Measurements from ENCODE around the gene BLTP2.
A peak's percentile ranks its signal among the peaks of the same experiment; 100 is the strongest.
"Not testable (repeated sequence)": the region's sequence is repeated elsewhere in the genome, so short reads cannot be mapped to it uniquely, and the experiment has no call there.

Gene BLTP2

DNA sequence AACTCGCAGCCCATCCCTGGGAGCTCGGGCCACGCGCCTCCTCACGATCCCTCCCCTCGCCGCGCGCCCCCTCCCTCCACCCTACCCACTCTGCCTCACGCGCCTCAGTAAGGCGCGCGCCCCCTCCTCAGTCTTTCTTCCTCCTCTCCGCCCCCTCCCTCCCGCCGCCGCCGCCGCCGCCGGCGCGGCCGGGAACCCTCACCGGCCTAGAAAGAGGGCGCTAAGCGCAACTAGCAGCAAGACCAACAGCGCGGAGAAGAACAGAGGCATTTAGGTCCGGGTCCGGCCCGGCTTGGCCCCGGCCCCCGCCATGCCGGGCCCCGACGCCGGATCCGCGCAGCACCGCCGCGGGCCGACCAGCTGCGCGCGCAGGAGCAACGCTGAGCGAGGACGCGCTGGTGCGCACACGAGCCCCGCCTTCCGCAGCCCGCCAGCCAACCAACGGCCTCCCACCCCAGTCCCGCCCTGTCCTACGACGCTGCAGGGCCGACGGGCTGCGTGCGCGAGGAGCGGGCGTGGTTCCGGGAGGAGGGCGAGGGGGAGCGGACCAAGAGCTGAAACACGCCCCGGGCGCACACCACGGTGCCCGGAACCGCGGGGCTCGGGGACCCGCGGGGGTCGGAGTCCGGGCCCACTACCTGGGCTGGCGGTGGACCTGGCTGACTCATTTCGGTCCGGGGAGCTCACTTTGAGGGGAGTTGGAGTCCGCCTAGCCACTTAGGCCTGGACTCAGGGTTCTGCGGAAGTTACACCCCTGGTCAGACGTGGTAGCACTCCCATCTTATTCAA lies at the start of gene BLTP2:
TSS of gene BLTP2 (minus strand) at position 372 of the 789 bp plus-strand sequence. CDS start at position 270, 102 bp downstream.
- DNase-seq = peak; percentile 90

GRCh38 chr17:28693869-28694268 lies 48.9 kb upstream of the BLTP2 start:
- DNase-seq = no peak

DNA sequence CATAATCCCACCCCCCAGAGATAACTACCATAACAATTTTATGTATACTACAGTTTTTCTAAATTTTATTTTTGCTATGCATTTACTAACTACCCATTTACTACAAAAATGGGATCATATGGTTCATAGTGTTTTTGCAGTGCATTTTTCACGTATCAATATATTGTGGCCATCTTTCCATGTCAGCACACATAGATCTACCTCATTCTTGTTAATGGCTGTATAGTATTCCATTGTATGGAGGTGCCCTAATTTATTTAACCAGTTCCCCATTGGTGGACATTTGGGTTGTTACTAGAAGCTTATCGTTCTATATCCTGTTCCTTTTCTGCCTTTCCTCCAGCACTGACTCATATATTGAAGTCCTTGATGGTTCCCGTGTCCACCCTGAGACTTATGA lies 44.1 kb upstream of the BLTP2 start:
- DNase-seq = no peak

DNA sequence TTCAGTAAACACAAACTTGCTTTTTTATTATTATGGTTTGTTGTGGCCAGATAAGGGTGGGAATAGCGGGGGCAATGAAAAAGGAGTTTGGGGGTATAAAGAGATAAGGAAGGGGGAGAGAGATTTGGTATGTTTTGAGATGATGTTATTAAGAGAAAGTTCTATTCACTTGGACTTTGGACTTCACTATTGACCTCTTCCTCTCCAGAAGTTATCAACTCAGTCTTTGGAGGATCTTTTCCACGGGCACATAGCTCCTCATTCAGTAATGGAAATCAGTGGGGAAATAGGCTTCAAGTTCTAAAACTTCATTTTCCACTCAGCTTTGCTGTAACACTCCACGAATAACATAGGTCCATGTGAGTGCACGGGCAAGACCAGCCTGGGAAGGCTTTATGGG lies 43.5 kb upstream of the BLTP2 start:
- no peak for DNase-seq

DNA sequence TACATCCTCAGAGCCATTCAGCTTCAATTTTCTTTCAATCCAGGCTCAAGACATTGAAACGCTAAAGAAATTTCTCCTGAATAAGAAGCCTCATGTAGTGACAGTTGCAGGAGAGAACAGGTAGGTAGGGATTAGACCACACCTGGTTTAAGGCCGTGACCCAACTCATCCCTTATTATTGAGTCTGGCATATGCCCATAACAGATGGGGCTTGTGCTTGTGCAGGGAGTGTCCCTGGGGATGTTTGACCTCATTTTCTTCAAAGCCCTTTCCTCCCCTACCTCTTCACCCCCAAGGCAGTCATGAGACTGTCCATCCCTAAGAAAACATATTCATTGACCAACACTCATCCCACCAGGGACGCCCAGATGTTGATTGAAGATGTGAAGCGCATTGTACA lies 41.3 kb upstream of the BLTP2 start:
- no peak for DNase-seq

- DNase-seq = no peak
These were observed 40.4 kb upstream of the BLTP2 start for GRCh38 chr17:28685366-28685765.

- DNase-seq = no peak
These were observed 40.0 kb upstream of the BLTP2 start for GRCh38 chr17:28684963-28685362.

DNA sequence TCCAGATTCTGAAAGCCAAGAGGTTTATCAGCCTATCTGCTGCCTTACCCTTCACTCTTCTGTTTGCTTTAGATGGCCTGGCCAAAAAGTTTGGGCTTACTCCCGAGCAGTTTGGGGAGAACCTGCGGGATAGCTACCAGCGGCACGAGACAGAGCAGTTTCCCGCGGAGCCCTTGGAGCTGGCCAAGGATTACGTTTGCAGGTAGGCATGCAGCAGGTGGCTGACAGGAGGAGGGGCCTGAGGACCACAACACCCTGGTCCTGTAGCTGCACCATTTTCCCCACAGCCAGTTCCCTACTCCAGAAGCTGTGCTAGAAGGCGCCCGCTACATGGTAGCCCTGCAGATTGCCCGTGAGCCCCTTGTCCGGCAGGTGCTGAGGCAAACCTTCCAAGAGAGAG lies 37.7 kb upstream of the BLTP2 start:
- DNase-seq = no peak

- DNase-seq = no peak
These were observed 31.0 kb upstream of the BLTP2 start for GRCh38 chr17:28675980-28676379.

DNA sequence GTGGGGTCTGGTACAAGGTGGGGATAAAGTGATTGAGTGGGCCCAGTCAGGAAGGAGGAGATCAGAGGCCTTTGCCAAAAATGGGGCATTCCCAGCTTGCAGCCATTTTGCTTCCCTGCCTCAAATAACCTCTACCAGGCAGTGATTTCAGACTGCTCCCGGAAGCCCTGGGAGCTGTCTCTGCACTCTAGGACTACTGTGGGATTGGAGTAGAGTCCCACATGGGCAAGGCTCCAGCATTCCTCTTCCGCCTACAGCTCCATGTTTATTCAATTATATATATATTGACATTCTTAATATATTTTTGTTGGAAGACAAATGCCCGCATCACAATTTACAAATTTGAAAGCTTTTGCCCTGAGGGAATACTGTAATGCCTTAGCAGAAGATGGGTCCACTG lies 30.5 kb upstream of the BLTP2 start:
- no peak for DNase-seq

DNA sequence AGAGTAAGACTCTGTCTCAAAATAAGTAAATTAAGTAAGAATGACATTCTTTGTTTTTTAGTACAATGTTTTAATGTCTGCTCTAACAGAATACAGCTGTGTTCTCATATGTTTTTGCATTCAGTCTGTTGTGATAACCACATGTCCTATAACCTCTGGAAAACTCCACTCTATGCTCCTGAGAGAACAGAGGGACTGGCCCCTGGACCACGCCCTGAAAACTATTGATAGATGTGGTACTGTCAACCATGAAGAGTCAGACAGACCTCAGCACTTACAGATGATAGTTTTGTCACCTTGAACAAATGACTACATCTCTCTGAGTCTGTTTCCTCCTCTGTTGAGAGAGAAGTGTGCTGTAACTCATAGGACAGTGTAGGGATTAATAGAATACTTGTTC lies 25.0 kb upstream of the BLTP2 start:
- no peak for DNase-seq

DNA sequence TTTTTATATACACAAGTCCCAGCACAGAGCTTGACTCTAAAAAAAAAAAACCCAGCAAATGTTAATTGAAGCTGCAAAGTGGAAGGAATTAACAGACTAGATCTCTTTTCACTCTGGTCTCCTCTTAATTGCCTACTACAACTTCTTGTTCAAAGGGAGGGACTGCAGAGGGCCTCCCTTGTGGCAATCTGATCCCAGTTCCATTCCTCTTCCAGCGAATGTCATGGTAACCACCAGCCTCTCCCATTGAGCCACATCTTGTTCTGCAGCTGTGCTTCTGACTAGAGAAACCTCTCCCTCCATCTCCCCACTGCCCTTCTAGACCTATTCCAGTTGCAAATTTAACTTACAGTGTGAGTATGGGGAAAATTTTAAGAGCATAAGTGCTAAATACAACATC lies 22.9 kb upstream of the BLTP2 start:
- DNase-seq = no peak

DNA sequence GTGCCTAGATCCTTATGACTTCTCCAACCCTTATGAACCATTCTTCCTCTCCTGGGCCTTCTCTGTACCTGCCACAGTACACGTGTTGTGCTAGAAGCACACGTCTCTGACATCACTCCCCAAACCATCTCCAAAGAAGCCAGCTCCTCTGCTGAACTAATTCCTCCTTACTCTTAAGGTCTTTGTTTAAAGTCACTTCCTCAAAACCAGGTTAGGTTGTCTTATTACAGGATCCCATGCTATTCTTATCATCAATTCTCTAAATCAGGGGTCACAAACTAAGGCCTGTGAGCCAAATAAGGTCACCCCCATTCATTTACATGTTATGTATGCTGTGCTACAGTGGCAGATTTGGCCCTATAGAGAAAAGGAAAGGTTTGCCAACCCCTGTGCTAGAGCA lies 21.0 kb upstream of the BLTP2 start:
- DNase-seq = no peak

GRCh38 chr17:28663723-28664122 lies 18.8 kb upstream of the BLTP2 start:
- DNase-seq = no peak

DNA sequence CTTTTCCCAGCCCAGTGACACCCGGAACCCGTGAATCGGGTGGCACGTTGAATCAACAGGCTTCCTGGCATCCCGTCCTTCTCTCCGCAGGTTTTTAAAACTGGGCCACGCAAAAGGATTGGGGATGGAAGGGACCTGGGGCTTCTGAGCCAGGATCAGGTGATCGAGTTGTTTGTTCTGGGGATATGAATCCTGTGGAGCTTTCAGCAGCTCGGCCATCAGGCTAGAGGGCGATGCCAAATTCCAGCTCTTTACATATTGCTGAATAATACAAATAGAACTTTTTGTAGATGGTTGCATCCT lies 17.5 kb upstream of the BLTP2 start:
- no peak for DNase-seq

DNA sequence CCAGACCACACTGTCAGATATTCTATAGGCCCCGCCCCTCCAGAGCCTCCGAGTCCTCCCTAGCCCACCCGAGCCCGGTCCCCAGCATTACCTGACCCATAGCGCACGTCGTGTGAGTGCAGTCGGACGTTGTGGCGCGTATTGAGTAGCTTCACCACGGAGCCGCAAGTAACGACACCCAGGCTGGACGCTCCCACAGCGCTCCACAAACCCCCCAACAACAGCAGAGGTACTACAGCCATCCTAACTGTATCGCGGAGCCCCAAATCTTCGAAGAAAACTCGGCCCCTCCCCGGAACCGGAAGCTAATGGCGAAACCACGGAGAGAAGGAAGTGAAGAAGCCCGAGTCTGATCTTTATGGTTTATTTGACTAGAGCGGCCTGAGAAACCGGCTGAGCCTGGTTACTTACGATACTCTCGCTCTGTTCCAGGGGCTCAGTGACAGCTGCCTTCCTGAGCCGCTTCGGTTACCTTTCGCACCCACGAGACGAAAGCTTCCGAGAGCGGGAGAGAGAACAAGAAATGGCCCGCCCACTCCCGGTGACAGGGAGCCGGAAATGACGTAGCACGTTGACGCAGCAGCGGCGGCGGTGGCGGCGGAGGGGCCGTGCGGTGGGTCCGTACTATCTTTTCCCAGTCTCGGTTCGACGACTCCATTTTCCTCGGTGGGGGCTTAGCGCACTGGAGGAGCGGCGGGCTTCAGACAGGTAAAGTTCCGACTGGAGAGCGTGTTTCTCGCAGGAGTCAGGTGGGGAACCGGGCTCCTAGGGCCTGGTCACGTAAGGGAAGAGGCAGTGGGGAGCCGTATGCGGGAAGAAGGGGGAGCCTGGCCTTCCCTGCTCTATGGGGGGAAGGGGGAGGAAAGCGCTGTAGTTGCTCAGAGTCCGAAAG lies 16.9 kb upstream of the BLTP2 start, which contains the start of the genes SDF2 and SUPT6H:
TSS of gene SDF2 (minus strand) at position 272 of the 892 bp plus-strand sequence. CDS start at position 242, 30 bp downstream.
TSS of gene SUPT6H (plus strand) at position 571 of the 892 bp plus-strand sequence. CDS start 11,197 bp downstream, outside the sequence.
- peak; percentile 82 for DNase-seq

DNA sequence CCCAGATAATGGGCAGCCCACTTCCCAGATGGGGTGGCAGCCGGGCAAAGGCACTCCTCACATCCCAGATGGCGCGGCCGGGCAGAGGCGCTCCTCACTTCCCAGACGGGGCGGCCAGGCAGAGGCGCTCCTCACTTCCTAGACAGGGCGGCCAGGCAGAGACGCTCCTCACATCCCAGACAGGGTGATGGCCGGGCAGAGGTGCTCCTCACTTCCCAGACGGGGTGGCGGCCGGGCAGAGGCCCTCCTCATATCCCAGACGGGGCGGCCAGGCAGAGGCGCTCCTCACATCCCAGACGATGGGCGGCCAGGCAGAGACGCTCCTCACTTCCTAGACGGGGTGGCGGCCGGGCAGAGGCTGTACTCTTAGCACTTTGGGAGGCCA lies 14.5 kb upstream of the BLTP2 start:
- DNase-seq = not testable (repeated sequence)

DNA sequence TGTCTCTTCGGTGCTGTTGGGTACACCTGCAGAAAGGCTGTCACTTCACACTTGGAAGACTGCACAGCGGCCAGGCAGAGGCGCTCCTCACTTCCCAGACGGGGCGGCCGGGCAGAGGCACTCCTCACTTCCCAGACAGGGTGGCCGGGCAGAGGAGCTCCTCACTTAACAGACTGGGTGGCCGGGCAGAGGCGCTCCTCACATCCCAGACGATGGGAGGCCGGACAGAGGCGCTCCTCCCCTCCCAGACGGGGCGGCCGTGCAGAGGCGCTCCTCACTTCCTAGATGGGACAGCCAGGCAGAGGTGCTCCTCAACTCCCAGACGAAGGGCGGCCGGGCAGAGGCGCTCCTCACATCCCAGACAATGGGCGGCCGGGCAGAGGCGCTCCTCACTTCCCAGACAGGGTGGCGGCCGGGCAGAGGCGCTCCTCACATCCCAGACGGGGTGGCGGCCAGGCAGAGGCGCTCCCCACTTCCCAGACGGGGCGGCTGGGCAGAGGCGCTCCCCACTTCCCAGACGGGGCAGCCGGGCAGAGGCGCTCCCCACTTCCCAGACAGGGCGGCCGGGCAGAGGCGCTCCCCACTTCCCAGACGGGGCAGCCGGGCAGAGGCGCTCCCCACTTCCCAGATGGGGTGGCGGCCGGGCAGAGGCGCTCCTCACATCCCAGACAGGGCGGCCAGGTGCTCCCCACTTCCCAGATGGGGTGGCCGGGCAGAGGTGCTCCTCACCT lies 14.0 kb upstream of the BLTP2 start:
- not testable (repeated sequence) for DNase-seq

GRCh38 chr17:28658342-28658741 lies 13.4 kb upstream of the BLTP2 start:
- DNase-seq = not testable (repeated sequence)

DNA sequence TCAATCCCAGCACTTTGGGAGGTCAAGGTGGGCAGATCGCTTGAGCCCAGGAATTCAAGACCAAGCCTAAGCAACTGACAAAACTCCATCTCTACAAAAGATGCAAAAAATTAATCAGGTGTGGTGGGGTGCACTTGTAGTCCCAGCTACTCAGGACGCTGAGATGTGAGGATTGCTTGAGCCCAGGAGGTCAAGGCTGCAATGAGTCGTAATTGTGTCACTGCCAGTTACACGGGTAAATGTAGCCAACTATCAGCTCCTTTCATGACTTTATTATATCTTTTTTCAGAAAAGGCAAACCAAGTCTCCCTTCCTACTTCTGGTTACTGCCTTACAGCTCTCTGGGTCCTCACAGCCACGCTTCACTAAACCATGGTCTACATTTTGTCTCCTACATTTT lies 12.8 kb upstream of the BLTP2 start:
- no peak for DNase-seq

- DNase-seq = no peak
These were observed 10.2 kb upstream of the BLTP2 start for GRCh38 chr17:28655160-28655559.

GRCh38 chr17:28648698-28649097 lies 3.7 kb upstream of the BLTP2 start:
- no peak for DNase-seq

DNA sequence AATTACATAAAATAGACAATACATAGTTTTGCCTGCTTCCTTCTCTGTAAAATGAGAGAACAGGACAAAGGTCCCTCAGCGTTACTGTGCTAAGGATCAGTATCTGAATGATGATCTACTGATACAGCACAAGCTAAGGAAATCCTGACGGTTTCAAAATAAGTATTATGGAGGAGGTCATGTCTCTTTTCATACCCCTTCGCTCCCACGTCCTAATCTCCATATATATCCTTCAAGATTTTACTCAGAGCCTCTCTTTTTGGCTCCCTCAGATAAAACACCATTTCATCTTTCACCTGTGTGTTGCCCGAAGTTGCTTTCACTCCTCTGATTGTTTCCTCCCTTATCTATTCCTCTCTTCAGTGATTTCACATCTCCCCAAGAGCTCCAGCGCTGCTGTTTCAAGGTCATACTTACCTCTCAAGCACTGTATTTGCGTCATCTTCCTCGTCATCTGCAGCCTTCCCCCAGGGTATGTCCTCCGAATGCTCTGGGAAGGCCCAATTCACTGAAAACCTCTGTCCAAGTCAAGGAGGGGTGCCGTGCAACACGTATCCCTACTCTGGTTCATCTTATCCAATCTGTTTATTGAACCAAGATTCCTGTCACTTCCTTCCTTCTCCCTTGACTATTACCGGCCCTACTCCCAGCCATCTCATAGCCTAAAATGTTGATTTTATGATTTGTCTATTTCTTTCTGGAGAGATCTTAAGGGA lies 1.2 kb upstream of the BLTP2 start:
- no peak for DNase-seq
